HL-60 (cell line): ENCODE data around the gene LYRM1.

Source experiments
- CTCF ChIP-seq: IDR thresholded peaks from one replicate; pipeline ENCODE4 v1.5.1; 2011; ENCODE audit warnings: low read length, control low read depth, inconsistent platforms; ENCODE audit not compliant: insufficient read depth
- GABPA ChIP-seq: IDR thresholded peaks from 2 replicates; pipeline ENCODE4 v1.6.1; 2012; ENCODE audit warnings: low read depth
- POLR2AphosphoS5 ChIP-seq: IDR thresholded peaks from 2 replicates; pipeline ENCODE4 v1.6.1; 2012; ENCODE audit warnings: low read depth
- REST ChIP-seq: IDR thresholded peaks from 2 replicates; pipeline ENCODE4 v1.6.1; 2012; ENCODE audit warnings: low read depth; ENCODE audit not compliant: insufficient replicate concordance
- SPI1 ChIP-seq: IDR thresholded peaks from 2 replicates; pipeline ENCODE4 v1.6.1; 2012; ENCODE audit warnings: low read depth, mild to moderate bottlenecking, borderline replicate concordance

- TF ChIP-seq CTCF, result no peak
- no peak for TF ChIP-seq GABPA
- no peak for TF ChIP-seq POLR2AphosphoS5
- no peak for TF ChIP-seq REST
- no peak for TF ChIP-seq SPI1
Observed at GRCh38 chr16:20887207-20887606, 13.4 kb upstream of the LYRM1 start.
